Spleen (tissue), 7 donors: Measurements from ENCODE around the gene MCM5.

ENCODE experiments used
- CTCF ChIP-seq, 11 experiments: fragments of 200-600 bp in 7 of 11; fragments of 450-650 bp in 4 of 11; sonication (generic) in 4 of 11; IDR thresholded peaks in 8 of 11; conservative IDR thresholded peaks in 3 of 11; 1 replicate in 7 of 11; 2 replicates in 4 of 11; pipeline versions ENCODE4 v1.4.0 to v1.8.0; 2016 to 2021; ENCODE audit warnings: antibody characterized with exemption in 11 of 11, inconsistent platforms in 4 of 11, mild to moderate bottlenecking in 1 of 11
- POLR2A ChIP-seq, 3 donors: fragments of 450-650 bp; IDR thresholded peaks; one replicate each; pipeline ENCODE4 v1.5.1; 2017; ENCODE audit warnings: antibody characterized with exemption in 3 of 3, mild to moderate bottlenecking in 1 of 3
- POLR2AphosphoS5 ChIP-seq, 3 donors: sonication (generic); formaldehyde crosslinking; IDR thresholded peaks; one replicate each; pipeline ENCODE4 v1.5.1; 2017; ENCODE audit warnings: antibody characterized with exemption in 3 of 3
- donor health status: DM: no; HTN: no; CAD: no; lungs with moderate emphysema.
- donor health status: DM: no; HTN: no; CAD: no.
- donor health status: DM: no; HTN: no; CAD: no.

- TF ChIP-seq CTCF (IDR thresholded peaks at IDR 0.05 in 8 of 11, conservative IDR thresholded peaks at IDR 0.05 in 3 of 11) (no peak), POLR2A (IDR thresholded peaks at IDR 0.05) (no peak), POLR2AphosphoS5 (IDR thresholded peaks at IDR 0.05) (no peak)
Observed at GRCh38 chr22:35426801-35427140, 26.8 kb downstream of the MCM5 start.
